Activated T-cell treated with anti-CD3 and anti-CD28 coated beads, Interleukin-2, amount 50 U/mL, for 24 hours (primary cell): Measurements from ENCODE around the gene NRF1.
"Not testable (repeated sequence)": the region's sequence is repeated elsewhere in the genome, so short reads cannot be mapped to it uniquely, and the experiment has no call there.

ENCODE experiments used
- DNase-seq: peaks from one replicate; pipeline ENCODE4 v3.0.0-alpha.2; 2020
- H3K27ac Mint-ChIP-seq: 2 replicates; pipeline ENCODE4 v1.8.0; 2020; ENCODE audit warnings: mild to moderate bottlenecking, mixed read lengths
- H3K27me3 Mint-ChIP-seq: 2 replicates; pipeline ENCODE4 v1.8.0; 2020; ENCODE audit warnings: mixed read lengths
- H3K36me3 Mint-ChIP-seq: 2 replicates; pipeline ENCODE4 v1.8.0; 2020; ENCODE audit warnings: low read depth, mixed read lengths
- H3K4me1 Mint-ChIP-seq: 2 replicates; pipeline ENCODE4 v1.8.0; 2020; ENCODE audit warnings: low read depth, mixed read lengths
- H3K4me3 Mint-ChIP-seq: 2 replicates; pipeline ENCODE4 v1.8.0; 2020; ENCODE audit warnings: mild to moderate bottlenecking, moderate library complexity, mixed read lengths
- H3K9me3 Mint-ChIP-seq: 2 replicates; pipeline ENCODE4 v1.8.0; 2020; ENCODE audit warnings: mixed read lengths

Gene NRF1

GRCh38 chr7:129596386-129596785 is 15.1 kb upstream of the NRF1 start:
- H3K27ac Mint-ChIP-seq, DNase-seq, H3K4me3 Mint-ChIP-seq, H3K9me3 Mint-ChIP-seq, H3K4me1 Mint-ChIP-seq, H3K27me3 Mint-ChIP-seq, H3K36me3 Mint-ChIP-seq: not testable (repeated sequence)

GRCh38 chr7:129597672-129598071 is 13.8 kb upstream of the NRF1 start:
- no peak overlapping the region for H3K4me3 Mint-ChIP-seq
- no peaks in the 10 kb centered on the region for H3K27me3 Mint-ChIP-seq
- H3K36me3 Mint-ChIP-seq, result no peaks in the 10 kb centered on the region
- no peak overlapping the region for H3K27ac Mint-ChIP-seq
- DNase-seq, result no peak
- no peaks in the 10 kb centered on the region for H3K9me3 Mint-ChIP-seq
- peaks cover 4% of the 10 kb centered on the region for H3K4me1 Mint-ChIP-seq

- H3K27ac Mint-ChIP-seq, result no peak overlapping the region
- peaks cover 13% of the 10 kb centered on the region for H3K4me1 Mint-ChIP-seq
- no peaks in the 10 kb centered on the region for H3K27me3 Mint-ChIP-seq
- no peak for DNase-seq
- no peaks in the 10 kb centered on the region for H3K36me3 Mint-ChIP-seq
- H3K9me3 Mint-ChIP-seq, result no peaks in the 10 kb centered on the region
- no peak overlapping the region for H3K4me3 Mint-ChIP-seq
Observed at GRCh38 chr7:129599174-129599573, 12.3 kb upstream of the NRF1 start.

DNA sequence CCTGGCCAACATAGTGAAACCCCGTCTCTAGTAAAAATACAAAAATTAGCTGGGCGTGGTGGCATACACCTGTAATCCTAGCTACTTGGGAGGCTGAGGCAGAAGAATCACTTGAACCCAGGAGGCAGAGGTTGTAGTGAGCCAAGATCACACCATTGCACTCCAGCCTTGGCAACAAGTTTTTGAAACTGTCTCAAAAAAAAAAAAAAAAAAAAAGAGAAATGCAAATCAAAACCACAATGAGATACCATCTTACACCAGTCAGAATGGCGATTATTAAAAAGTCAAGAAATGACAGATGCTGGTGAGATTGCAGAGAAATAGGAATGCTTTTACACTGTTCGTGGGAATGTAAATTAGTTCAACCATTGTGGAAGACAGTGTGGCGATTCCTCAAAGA is 7.9 kb upstream of the NRF1 start:
- not testable (repeated sequence) for DNase-seq, H3K9me3 Mint-ChIP-seq, H3K4me3 Mint-ChIP-seq, H3K27me3 Mint-ChIP-seq, H3K27ac Mint-ChIP-seq
- H3K4me1 Mint-ChIP-seq, result peaks cover 30% of the 10 kb centered on the region
- peaks cover 24% of the 10 kb centered on the region for H3K36me3 Mint-ChIP-seq

DNA sequence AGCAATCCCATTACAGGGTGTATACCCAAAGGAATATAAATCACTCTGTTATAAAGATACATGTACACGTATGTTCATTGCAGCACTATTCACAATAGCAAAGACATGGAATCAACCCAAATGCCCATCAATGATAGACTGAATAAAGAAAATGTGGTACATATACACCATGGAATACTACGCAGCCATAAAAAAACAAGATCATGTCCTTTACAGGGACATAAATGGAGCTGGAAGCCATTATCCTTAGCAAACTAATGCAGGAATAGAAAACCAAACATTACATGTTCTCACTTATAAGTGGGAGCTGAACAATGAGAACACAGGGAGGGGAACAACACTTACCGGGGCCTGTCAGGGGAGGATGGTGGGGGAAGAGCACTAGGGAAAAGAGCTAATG is 7.5 kb upstream of the NRF1 start:
- Mint-ChIP-seq H3K4me1 (peaks cover 34% of the 10 kb centered on the region), H3K36me3 (peaks cover 28% of the 10 kb centered on the region)
- not testable (repeated sequence) for DNase-seq, H3K4me3 Mint-ChIP-seq, H3K27me3 Mint-ChIP-seq, H3K27ac Mint-ChIP-seq, H3K9me3 Mint-ChIP-seq

GRCh38 chr7:129604713-129605437 is 6.6 kb upstream of the NRF1 start:
- peaks cover 42% of the 10 kb centered on the region for H3K4me1 Mint-ChIP-seq
- H3K27ac Mint-ChIP-seq, result no peak overlapping the region
- no peaks in the 10 kb centered on the region for H3K9me3 Mint-ChIP-seq
- H3K4me3 Mint-ChIP-seq, result no peak overlapping the region
- no peak for DNase-seq
- no peaks in the 10 kb centered on the region for H3K27me3 Mint-ChIP-seq
- peaks cover 37% of the 10 kb centered on the region for H3K36me3 Mint-ChIP-seq

- peak overlapping the region; percentile 50 for H3K27ac Mint-ChIP-seq
- no peak overlapping the region for H3K4me3 Mint-ChIP-seq
- H3K9me3 Mint-ChIP-seq, result no peaks in the 10 kb centered on the region
- H3K4me1 Mint-ChIP-seq, result peaks cover 49% of the 10 kb centered on the region
- no peaks in the 10 kb centered on the region for H3K27me3 Mint-ChIP-seq
- no peak for DNase-seq
- peaks cover 49% of the 10 kb centered on the region for H3K36me3 Mint-ChIP-seq
Observed at GRCh38 chr7:129605960-129606614, 5.4 kb upstream of the NRF1 start.

- Mint-ChIP-seq H3K36me3 (peaks cover 52% of the 10 kb centered on the region), H3K27me3 (no peaks in the 10 kb centered on the region), H3K27ac (peak overlapping the region; percentile 20), H3K9me3 (no peaks in the 10 kb centered on the region), H3K4me1 (peaks cover 49% of the 10 kb centered on the region), H3K4me3 (no peak overlapping the region)
- no peak for DNase-seq
Observed at GRCh38 chr7:129606803-129607202, 4.7 kb upstream of the NRF1 start.

GRCh38 chr7:129607471-129608120 is 3.9 kb upstream of the NRF1 start:
- Mint-ChIP-seq H3K4me1 (peaks cover 49% of the 10 kb centered on the region), H3K27ac (peak overlapping the region; percentile 23), H3K27me3 (no peaks in the 10 kb centered on the region), H3K9me3 (no peaks in the 10 kb centered on the region), H3K4me3 (no peak overlapping the region), H3K36me3 (peaks cover 56% of the 10 kb centered on the region)
- DNase-seq, result peak; percentile 48

- peaks cover 56% of the 10 kb centered on the region for H3K4me1 Mint-ChIP-seq
- H3K27ac Mint-ChIP-seq, result peak overlapping the region; percentile 99
Observed at GRCh38 chr7:129609666-129610065, 1.9 kb upstream of the NRF1 start.

GRCh38 chr7:129610709-129611245 is 743 bp upstream of the NRF1 start:
- Mint-ChIP-seq H3K27me3 (no peaks in the 10 kb centered on the region), H3K36me3 (peaks cover 63% of the 10 kb centered on the region), H3K27ac (peak overlapping the region; percentile 99), H3K4me3 (peak overlapping the region; percentile 97), H3K4me1 (peaks cover 67% of the 10 kb centered on the region), H3K9me3 (no peaks in the 10 kb centered on the region)
- no peak for DNase-seq

More at GRCh38 chr7:129609666-129610065, 1.9 kb upstream of the NRF1 start:
- Mint-ChIP-seq H3K27me3 (no peaks in the 10 kb centered on the region), H3K36me3 (peaks cover 63% of the 10 kb centered on the region), H3K9me3 (no peaks in the 10 kb centered on the region), H3K4me3 (peak overlapping the region; percentile 97)
- no peak for DNase-seq

GRCh38 chr7:129612112-129613015 is 844 bp downstream of the NRF1 start:
- H3K27me3 Mint-ChIP-seq, result no peaks in the 10 kb centered on the region
- DNase-seq, result peak; percentile 68
- H3K4me3 Mint-ChIP-seq, result peak overlapping the region; percentile 94
- peak overlapping the region; percentile 93 for H3K27ac Mint-ChIP-seq
- peaks cover 51% of the 10 kb centered on the region for H3K36me3 Mint-ChIP-seq
- H3K4me1 Mint-ChIP-seq, result peaks cover 68% of the 10 kb centered on the region
- no peaks in the 10 kb centered on the region for H3K9me3 Mint-ChIP-seq

GRCh38 chr7:129613016-129613337 is 1.5 kb downstream of the NRF1 start:
- peaks cover 70% of the 10 kb centered on the region for H3K4me1 Mint-ChIP-seq
- H3K4me3 Mint-ChIP-seq, result peak overlapping the region; percentile 94
- no peak for DNase-seq
- peak overlapping the region; percentile 93 for H3K27ac Mint-ChIP-seq
- H3K36me3 Mint-ChIP-seq, result peaks cover 45% of the 10 kb centered on the region
- no peaks in the 10 kb centered on the region for H3K27me3 Mint-ChIP-seq
- H3K9me3 Mint-ChIP-seq, result no peaks in the 10 kb centered on the region

DNA sequence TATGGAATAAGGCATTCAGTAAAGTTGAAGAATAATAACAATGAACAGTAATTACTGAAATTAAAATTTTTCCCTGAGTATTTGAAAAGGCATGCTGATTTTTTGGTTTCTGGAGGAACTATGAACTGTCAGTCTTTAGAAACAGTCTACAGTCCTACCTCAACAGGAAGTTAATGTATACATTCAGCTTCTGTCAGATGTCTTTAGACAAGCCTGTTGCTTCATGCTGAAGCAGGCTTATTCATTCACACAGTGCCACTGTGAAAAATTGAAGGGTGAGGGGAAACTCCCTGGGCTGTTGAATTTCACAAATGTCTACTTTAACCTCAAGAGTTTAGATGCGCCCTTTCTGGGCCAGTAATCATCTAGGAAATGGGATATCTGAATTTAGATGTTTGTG is 3.5 kb downstream of the NRF1 start:
- no peak for DNase-seq
- Mint-ChIP-seq H3K4me3 (peak overlapping the region; percentile 58), H3K4me1 (peaks cover 70% of the 10 kb centered on the region)

More for the DNA sequence above, 3.5 kb downstream of the NRF1 start:
- Mint-ChIP-seq H3K27ac (peak overlapping the region; percentile 11), H3K36me3 (peaks cover 37% of the 10 kb centered on the region), H3K9me3 (no peaks in the 10 kb centered on the region), H3K27me3 (no peaks in the 10 kb centered on the region)
